MM.1S (cell line): Measurements from ENCODE around the gene BTBD6.

Experiments
- DNase-seq: peaks from one replicate; pipeline ENCODE4 v3.0.0-alpha.2; 2015
- H2AFZ ChIP-seq: fragments of 300-600 bp; sonication (generic); 2 replicates; pipeline ENCODE4 v1.6.0; 2016; ENCODE audit warnings: antibody characterized with exemption, low read length
- H3F3A ChIP-seq: fragments of 300-600 bp; sonication (generic); 2 replicates; pipeline ENCODE4 v1.6.1; 2016; ENCODE audit warnings: mild to moderate bottlenecking, antibody characterized with exemption, low read length, moderate library complexity, mixed read lengths; ENCODE audit not compliant: insufficient read depth
- H3K27ac ChIP-seq: fragments of 300-600 bp; sonication (generic); 2 replicates; pipeline ENCODE4 v1.5.1; 2016; ENCODE audit warnings: mild to moderate bottlenecking, low read length
- H3K27me3 ChIP-seq: fragments of 300-600 bp; sonication (generic); replicated peaks from 2 replicates; pipeline ENCODE4 v1.6.0; 2016; ENCODE audit warnings: low read length; ENCODE audit not compliant: insufficient read depth
- H3K36me3 ChIP-seq: fragments of 300-600 bp; sonication (generic); replicated peaks from 2 replicates; pipeline ENCODE4 v1.6.1; 2016; ENCODE audit warnings: mild to moderate bottlenecking, low read length, mixed read lengths; ENCODE audit not compliant: insufficient read depth
- H3K4me1 ChIP-seq: fragments of 300-600 bp; sonication (generic); 2 replicates; pipeline ENCODE4 v1.6.1; 2016; ENCODE audit warnings: low read length, mixed read lengths
- H3K4me2 ChIP-seq: fragments of 300-600 bp; sonication (generic); 2 replicates; pipeline ENCODE4 v1.6.0; 2016; ENCODE audit warnings: low read depth, low read length
- H3K4me3 ChIP-seq: fragments of 300-600 bp; sonication (generic); 2 replicates; pipeline ENCODE4 v1.5.1; 2016; ENCODE audit warnings: low read length, mixed read lengths
- H3K79me2 ChIP-seq: fragments of 300-600 bp; sonication (generic); 2 replicates; pipeline ENCODE4 v1.6.1; 2016; ENCODE audit warnings: mixed run types, low read length, mixed read lengths
- H3K9ac ChIP-seq: fragments of 300-600 bp; sonication (generic); 2 replicates; pipeline ENCODE4 v1.6.1; 2016; ENCODE audit warnings: low read length, mixed read lengths
- H3K9me2 ChIP-seq: fragments of 300-600 bp; sonication (generic); replicated peaks from 2 replicates; pipeline ENCODE4 v1.6.1; 2016; ENCODE audit warnings: mild to moderate bottlenecking, low read length, mixed read lengths; ENCODE audit not compliant: insufficient read depth
- H3K9me3 ChIP-seq: fragments of 300-600 bp; sonication (generic); replicated peaks from 2 replicates; pipeline ENCODE4 v1.6.1; 2016; ENCODE audit warnings: mild to moderate bottlenecking, low read length, mixed read lengths; ENCODE audit not compliant: insufficient read depth
- H4K20me1 ChIP-seq: fragments of 300-600 bp; sonication (generic); 2 replicates; pipeline ENCODE4 v1.6.1; 2016; ENCODE audit warnings: mild to moderate bottlenecking, low read length, moderate library complexity, mixed read lengths; ENCODE audit not compliant: insufficient read depth
- EZH2 ChIP-seq: fragments of 300-600 bp; sonication (generic); optimal IDR thresholded peaks from 2 replicates; pipeline ENCODE3; 2017; ENCODE audit warnings: low read depth, mild to moderate bottlenecking, antibody characterized with exemption, low read length, mixed read lengths
- EZH2phosphoT487 ChIP-seq: fragments of 300-600 bp; sonication (generic); IDR thresholded peaks from 2 replicates; pipeline ENCODE4 v1.6.1; 2018; ENCODE audit warnings: antibody characterized with exemption, low read length
- TF ChIP-seq, protein P1 (sequence below): fragments of 300-600 bp; sonication (generic); IDR thresholded peaks from 2 replicates; pipeline ENCODE4 v1.5.1; 2016; ENCODE audit warnings: antibody characterized with exemption, low read length, mixed read lengths

The BTBD6 gene

DNA sequence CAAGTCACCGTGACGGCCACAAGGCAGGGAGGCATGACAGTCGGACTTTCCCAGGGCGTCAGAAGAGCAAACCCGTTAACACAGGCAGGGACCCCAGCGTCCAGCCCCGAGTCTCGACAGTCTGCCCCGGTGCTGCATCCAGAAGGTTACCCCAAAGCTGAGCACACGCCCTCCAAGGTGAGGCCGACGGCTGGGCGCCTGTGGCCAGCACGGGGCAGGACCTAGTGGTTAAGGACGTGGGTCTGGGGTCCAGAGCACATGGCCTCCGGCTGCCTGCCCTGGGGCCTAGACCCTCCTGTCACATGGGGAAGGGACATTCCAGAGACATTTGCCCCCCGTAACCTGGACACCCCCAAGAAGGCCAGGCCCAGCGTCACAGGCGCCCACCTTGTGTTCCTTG, 29.7 kb upstream of the BTBD6 start:
- Histone ChIP-seq H3K27ac (no peak overlapping the region), H3K4me1 (no peaks in the 10 kb centered on the region), H3K36me3 (no peaks in the 10 kb centered on the region)

DNA sequence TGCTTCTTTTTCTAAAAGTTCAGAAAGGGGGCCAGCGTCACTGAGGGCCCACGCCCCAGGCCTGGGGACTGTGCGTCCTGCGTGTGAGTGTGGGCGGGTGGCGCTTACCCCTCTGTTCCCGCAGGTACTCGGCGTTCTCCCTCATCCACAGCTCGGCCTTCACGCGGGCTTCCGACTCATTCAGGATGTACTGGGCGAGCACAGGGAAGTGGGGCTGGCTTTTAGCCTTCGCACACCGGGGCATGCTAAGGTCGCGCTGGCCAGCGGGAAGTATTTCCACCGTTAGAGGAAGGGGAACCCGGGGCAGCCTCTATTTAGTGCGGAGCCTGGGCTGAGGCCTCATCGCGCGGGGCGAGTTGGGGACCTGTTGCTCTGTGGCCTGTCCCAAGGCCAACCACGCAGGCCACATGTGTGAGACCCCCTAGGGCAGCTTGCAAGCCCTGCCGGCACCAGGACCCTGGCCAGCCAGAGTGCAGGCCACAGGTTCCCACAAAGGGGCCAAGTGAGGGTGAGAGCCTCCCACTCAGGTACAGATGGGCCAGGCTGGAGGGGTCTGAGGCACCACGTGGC, 29.2 kb upstream of the BTBD6 start:
- Histone ChIP-seq H3K79me2 (no peaks in the 10 kb centered on the region), H3K4me1 (no peaks in the 10 kb centered on the region), H3F3A (no peaks in the 10 kb centered on the region), H3K36me3 (no peaks in the 10 kb centered on the region), H3K27me3 (no peaks in the 10 kb centered on the region), H4K20me1 (no peaks in the 10 kb centered on the region), H3K9me2 (no peaks in the 10 kb centered on the region), H3K4me3 (no peak overlapping the region), H3K27ac (no peak overlapping the region), H3K9me3 (no peaks in the 10 kb centered on the region), H3K4me2 (no peak overlapping the region), H3K9ac (no peak overlapping the region), H2AFZ (no peak overlapping the region)
- TF ChIP-seq EZH2phosphoT487 (no peak), EZH2 (no peak)
- TF ChIP-seq, protein P1, sequence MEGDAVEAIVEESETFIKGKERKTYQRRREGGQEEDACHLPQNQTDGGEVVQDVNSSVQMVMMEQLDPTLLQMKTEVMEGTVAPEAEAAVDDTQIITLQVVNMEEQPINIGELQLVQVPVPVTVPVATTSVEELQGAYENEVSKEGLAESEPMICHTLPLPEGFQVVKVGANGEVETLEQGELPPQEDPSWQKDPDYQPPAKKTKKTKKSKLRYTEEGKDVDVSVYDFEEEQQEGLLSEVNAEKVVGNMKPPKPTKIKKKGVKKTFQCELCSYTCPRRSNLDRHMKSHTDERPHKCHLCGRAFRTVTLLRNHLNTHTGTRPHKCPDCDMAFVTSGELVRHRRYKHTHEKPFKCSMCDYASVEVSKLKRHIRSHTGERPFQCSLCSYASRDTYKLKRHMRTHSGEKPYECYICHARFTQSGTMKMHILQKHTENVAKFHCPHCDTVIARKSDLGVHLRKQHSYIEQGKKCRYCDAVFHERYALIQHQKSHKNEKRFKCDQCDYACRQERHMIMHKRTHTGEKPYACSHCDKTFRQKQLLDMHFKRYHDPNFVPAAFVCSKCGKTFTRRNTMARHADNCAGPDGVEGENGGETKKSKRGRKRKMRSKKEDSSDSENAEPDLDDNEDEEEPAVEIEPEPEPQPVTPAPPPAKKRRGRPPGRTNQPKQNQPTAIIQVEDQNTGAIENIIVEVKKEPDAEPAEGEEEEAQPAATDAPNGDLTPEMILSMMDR, result no peak
- DNase-seq, result no peak

More for the DNA sequence above, 29.7 kb upstream of the BTBD6 start:
- TF ChIP-seq EZH2 (no peak), EZH2phosphoT487 (no peak)
- TF ChIP-seq, protein P1, result no peak
- Histone ChIP-seq H2AFZ (no peak overlapping the region), H3F3A (no peaks in the 10 kb centered on the region), H3K79me2 (no peaks in the 10 kb centered on the region), H3K4me2 (no peak overlapping the region), H3K9me3 (no peaks in the 10 kb centered on the region), H3K27me3 (no peaks in the 10 kb centered on the region), H3K9me2 (no peaks in the 10 kb centered on the region), H3K4me3 (no peak overlapping the region), H4K20me1 (no peaks in the 10 kb centered on the region), H3K9ac (no peak overlapping the region)
- DNase-seq, result no peak

GRCh38 chr14:105219753-105220152, 28.6 kb upstream of the BTBD6 start:
- Histone ChIP-seq H3K79me2 (no peaks in the 10 kb centered on the region), H3K27me3 (no peaks in the 10 kb centered on the region), H3K27ac (no peak overlapping the region), H3K9me2 (no peaks in the 10 kb centered on the region), H3F3A (no peaks in the 10 kb centered on the region), H3K9ac (no peak overlapping the region), H3K4me1 (no peaks in the 10 kb centered on the region), H3K4me3 (no peak overlapping the region), H2AFZ (no peak overlapping the region), H3K36me3 (no peaks in the 10 kb centered on the region), H3K4me2 (no peak overlapping the region), H4K20me1 (no peaks in the 10 kb centered on the region), H3K9me3 (no peaks in the 10 kb centered on the region)
- TF ChIP-seq, protein P1, result no peak
- no peak for TF ChIP-seq EZH2
- TF ChIP-seq EZH2phosphoT487, result no peak
- DNase-seq, result no peak
